ENCODE measurements around the gene NTMT1.

DNA sequence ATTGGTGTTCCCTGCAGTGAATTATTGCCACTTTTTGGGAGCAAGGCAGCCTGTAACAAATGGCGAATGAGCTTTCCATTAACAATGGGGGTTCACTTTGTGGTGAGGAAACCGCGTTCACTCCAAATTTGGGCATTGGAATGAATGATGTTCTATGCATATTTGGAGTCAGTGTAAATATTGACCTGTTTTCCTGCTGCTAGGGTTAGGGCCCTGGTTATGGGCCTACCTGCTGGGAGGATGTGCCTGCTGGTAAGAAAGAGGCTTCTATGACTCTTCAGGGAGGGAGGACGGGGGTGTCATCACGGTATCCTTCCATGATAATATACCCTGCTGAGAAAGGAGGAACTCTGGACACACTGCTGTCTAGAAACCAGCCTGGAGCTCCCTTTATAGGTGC, 34.0 kb upstream of the NTMT1 start:
- TF ChIP-seq POLR2A (IDR thresholded peaks at IDR 0.05; ENCODE audit: low read depth, low read length) (no peak), POLR2AphosphoS5 (IDR thresholded peaks at IDR 0.05; ENCODE audit: low read depth, low read length) (no peak)
